GM06990 (cell line): ENCODE data around the gene AGAP6.
"Not testable (repeated sequence)": the region's sequence is repeated elsewhere in the genome, so short reads cannot be mapped to it uniquely, and the experiment has no call there.

ENCODE experiments used
- DNase-seq: peaks from one replicate; pipeline ENCODE4 v3.0.0-alpha.2; 2011; ENCODE audit not compliant: insufficient read length; ENCODE audit errors: extremely low read depth
- H3K27me3 ChIP-seq: replicated peaks from 2 replicates; pipeline ENCODE4 v1.6.0; 2011; ENCODE audit warnings: low read length; ENCODE audit not compliant: control insufficient read depth, insufficient read depth
- H3K36me3 ChIP-seq: 2 replicates; pipeline ENCODE4 v1.5.1; 2011; ENCODE audit warnings: low read length; ENCODE audit not compliant: control insufficient read depth, insufficient read depth
- H3K4me3 ChIP-seq: replicated peaks from 2 replicates; pipeline ENCODE4 v1.5.1; 2011; ENCODE audit warnings: low read depth, mild to moderate bottlenecking, control low read depth, low read length
- CTCF ChIP-seq: IDR thresholded peaks from 2 replicates; pipeline ENCODE4 v1.5.1; 2011; ENCODE audit warnings: low read length, control low read depth, mild to moderate bottlenecking, inconsistent platforms; ENCODE audit not compliant: insufficient read depth, poor library complexity, severe bottlenecking

Gene AGAP6

GRCh38 chr10:50027195-50027594 lies 39.0 kb downstream of the AGAP6 start:
- H3K36me3 ChIP-seq = no peaks in the 10 kb centered on the region
- no peak for DNase-seq
- no peak overlapping the region for H3K4me3 ChIP-seq
- H3K27me3 ChIP-seq = no peaks in the 10 kb centered on the region
- TF ChIP-seq CTCF = no peak

GRCh38 chr10:50033481-50033880 lies 45.3 kb downstream of the AGAP6 start:
- Histone ChIP-seq H3K36me3 (no peaks in the 10 kb centered on the region), H3K4me3 (no peak overlapping the region), H3K27me3 (no peaks in the 10 kb centered on the region)
- no peak for TF ChIP-seq CTCF
- no peak for DNase-seq

GRCh38 chr10:50035337-50035736 lies 47.1 kb downstream of the AGAP6 start:
- not testable (repeated sequence) for H3K27me3 ChIP-seq, DNase-seq, H3K4me3 ChIP-seq, H3K36me3 ChIP-seq

GRCh38 chr10:50044941-50045664 lies 56.9 kb downstream of the AGAP6 start:
- TF ChIP-seq CTCF = no peak
- no peak for DNase-seq
- H3K27me3 ChIP-seq = no peaks in the 10 kb centered on the region
- no peaks in the 10 kb centered on the region for H3K36me3 ChIP-seq
- no peak overlapping the region for H3K4me3 ChIP-seq

GRCh38 chr10:50046457-50046856 lies 58.3 kb downstream of the AGAP6 start:
- not testable (repeated sequence) for DNase-seq, H3K36me3 ChIP-seq, H3K4me3 ChIP-seq

GRCh38 chr10:50047594-50047993 lies 59.4 kb downstream of the AGAP6 start:
- not testable (repeated sequence) for H3K36me3 ChIP-seq, H3K4me3 ChIP-seq

More at GRCh38 chr10:50046457-50046856, 58.3 kb downstream of the AGAP6 start:
- H3K27me3 ChIP-seq = not testable (repeated sequence)

GRCh38 chr10:50051995-50052660 lies 63.9 kb downstream of the AGAP6 start:
- DNase-seq, H3K27me3 ChIP-seq, H3K36me3 ChIP-seq, H3K4me3 ChIP-seq: not testable (repeated sequence)

More at GRCh38 chr10:50047594-50047993, 59.4 kb downstream of the AGAP6 start:
- H3K27me3 ChIP-seq, DNase-seq: not testable (repeated sequence)

- not testable (repeated sequence) for H3K36me3 ChIP-seq, DNase-seq, H3K27me3 ChIP-seq, H3K4me3 ChIP-seq
Observed at GRCh38 chr10:50052778-50053376, 64.7 kb downstream of the AGAP6 start.

GRCh38 chr10:50055494-50056292 lies 67.5 kb downstream of the AGAP6 start:
- H3K36me3 ChIP-seq, H3K4me3 ChIP-seq, DNase-seq: not testable (repeated sequence)

GRCh38 chr10:50056654-50057053 lies 68.4 kb downstream of the AGAP6 start:
- H3K36me3 ChIP-seq, H3K4me3 ChIP-seq, DNase-seq, H3K27me3 ChIP-seq: not testable (repeated sequence)

More at GRCh38 chr10:50055494-50056292, 67.5 kb downstream of the AGAP6 start:
- H3K27me3 ChIP-seq = not testable (repeated sequence)
